ENCODE results near the gene AUP1. TPM values are rescaled to one million over a fixed set of nuclear protein-coding genes. Genes with fewer than 3 reads are reported as not detected.

AUP1 gene
- total RNA-seq, 4 donors from 2014 or later = 164 to 264 (median 189) TPM

DNA sequence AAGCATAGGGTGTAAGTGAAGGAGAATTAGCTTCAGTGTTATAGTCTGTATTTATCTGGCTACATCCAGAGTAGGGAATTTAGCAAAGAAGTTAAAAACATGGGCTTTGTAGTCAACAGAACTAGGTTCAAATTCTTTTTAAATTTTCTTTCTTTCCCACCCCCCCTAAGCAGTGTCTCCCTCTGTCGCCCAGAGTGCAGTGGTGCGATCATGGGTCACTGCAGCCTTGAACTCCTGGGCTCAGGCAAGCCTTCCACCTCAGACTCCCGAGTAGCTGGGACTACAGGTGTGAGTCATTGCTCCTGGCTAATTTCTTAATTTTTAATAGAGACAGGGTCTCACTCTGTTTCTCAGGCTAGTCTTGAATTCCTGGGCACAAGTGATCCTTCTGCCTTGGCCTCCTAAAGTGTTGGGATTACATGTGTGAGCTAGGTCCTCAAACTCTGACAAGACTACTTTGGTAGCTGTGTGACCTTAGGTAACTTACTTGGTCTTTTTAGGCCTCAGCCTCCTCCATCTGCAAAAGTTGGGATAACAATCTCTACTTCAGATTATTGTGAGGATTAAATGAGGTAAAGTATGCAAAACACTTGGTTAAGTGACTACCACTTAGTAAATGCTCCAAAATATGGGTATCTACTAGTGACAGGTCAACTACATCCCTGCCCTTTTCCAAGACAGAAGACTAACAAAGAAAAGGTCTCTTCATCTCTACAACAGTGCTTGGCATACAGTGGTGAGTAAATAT is 42.8 kb upstream of the AUP1 start:
- TF ChIP-seq, protein P1, sequence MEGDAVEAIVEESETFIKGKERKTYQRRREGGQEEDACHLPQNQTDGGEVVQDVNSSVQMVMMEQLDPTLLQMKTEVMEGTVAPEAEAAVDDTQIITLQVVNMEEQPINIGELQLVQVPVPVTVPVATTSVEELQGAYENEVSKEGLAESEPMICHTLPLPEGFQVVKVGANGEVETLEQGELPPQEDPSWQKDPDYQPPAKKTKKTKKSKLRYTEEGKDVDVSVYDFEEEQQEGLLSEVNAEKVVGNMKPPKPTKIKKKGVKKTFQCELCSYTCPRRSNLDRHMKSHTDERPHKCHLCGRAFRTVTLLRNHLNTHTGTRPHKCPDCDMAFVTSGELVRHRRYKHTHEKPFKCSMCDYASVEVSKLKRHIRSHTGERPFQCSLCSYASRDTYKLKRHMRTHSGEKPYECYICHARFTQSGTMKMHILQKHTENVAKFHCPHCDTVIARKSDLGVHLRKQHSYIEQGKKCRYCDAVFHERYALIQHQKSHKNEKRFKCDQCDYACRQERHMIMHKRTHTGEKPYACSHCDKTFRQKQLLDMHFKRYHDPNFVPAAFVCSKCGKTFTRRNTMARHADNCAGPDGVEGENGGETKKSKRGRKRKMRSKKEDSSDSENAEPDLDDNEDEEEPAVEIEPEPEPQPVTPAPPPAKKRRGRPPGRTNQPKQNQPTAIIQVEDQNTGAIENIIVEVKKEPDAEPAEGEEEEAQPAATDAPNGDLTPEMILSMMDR (IDR thresholded peaks at IDR 0.05) = no peak
- TF ChIP-seq POLR2A (IDR thresholded peaks at IDR 0.05) (no peak), EP300 (IDR thresholded peaks at IDR 0.05; ENCODE audit: low read depth) (no peak), POLR2AphosphoS5 (IDR thresholded peaks at IDR 0.05) (no peak)
- WGBS, 2 donors (ENCODE audit: low coverage in 1 of 2) = 47% methylated on average over 3 of the region's 3 CpGs; no CpG with 5 or more reads in 1 of the 2 donors
- Histone ChIP-seq H3K27me3 (no peaks in the 10 kb centered on the region), H3K4me3 (no peak overlapping the region), H3K4me1 (peaks cover 0 to 5% (median 0%) of the 10 kb centered on the region in 4 donors), H3K36me3 (no peaks in the 10 kb centered on the region), H3K27ac (no peak overlapping the region), H3K9me3 (no peaks in the 10 kb centered on the region)
- intact Hi-C loops (cut with DNase I; ENCODE audit: low total_unique reads) = no loop called here
- DNase-seq = no peak
- in situ Hi-C loops (cut with MboI; ENCODE audit: low pct_ligation_motif_present in 1 of 4, low pct_unique_long_range_greater_than_20kb in 1 of 4, low sequenced_read_pairs in 3 of 4) = no loop called here

DNA sequence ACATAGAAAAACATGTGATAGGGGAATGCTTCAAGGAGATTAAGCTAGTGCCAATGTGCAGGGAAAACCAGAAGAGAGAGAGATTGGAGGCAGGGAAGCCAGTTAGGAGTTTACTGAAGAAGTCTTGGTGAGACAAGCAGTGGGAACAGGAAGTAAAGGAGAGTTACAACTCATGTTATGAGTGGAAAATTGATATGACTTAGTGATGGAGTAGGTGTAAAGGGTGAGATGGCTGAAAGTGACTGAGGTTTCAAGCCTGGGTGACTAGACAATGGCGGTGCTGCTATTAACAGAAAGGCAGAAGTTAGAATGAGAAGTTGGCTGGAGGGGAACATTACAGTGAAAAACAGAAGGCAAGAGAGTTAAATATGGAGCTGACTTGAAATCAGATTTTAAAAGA is 41.6 kb upstream of the AUP1 start:
- intact Hi-C loops (cut with DNase I; ENCODE audit: low total_unique reads) = no loop called here
- H3K4me3 ChIP-seq = no peak overlapping the region
- 60 to 84% methylated on average over 1 of the region's 1 CpG for WGBS, 2 donors (ENCODE audit: low coverage in 1 of 2)
- H3K36me3 ChIP-seq = no peaks in the 10 kb centered on the region
- H3K27ac ChIP-seq = no peak overlapping the region
- H3K27me3 ChIP-seq = no peaks in the 10 kb centered on the region
- TF ChIP-seq POLR2A (IDR thresholded peaks at IDR 0.05) (no peak), POLR2AphosphoS5 (IDR thresholded peaks at IDR 0.05) (no peak), EP300 (IDR thresholded peaks at IDR 0.05; ENCODE audit: low read depth) (no peak)
- TF ChIP-seq, protein P1 (IDR thresholded peaks at IDR 0.05) = no peak
- peaks cover 0 to 5% (median 0%) of the 10 kb centered on the region in 4 donors for H3K4me1 ChIP-seq
- in situ Hi-C loops (cut with MboI; ENCODE audit: low pct_ligation_motif_present in 1 of 4, low pct_unique_long_range_greater_than_20kb in 1 of 4, low sequenced_read_pairs in 3 of 4) = no loop called here
- no peaks in the 10 kb centered on the region for H3K9me3 ChIP-seq
- no peak for DNase-seq

DNA sequence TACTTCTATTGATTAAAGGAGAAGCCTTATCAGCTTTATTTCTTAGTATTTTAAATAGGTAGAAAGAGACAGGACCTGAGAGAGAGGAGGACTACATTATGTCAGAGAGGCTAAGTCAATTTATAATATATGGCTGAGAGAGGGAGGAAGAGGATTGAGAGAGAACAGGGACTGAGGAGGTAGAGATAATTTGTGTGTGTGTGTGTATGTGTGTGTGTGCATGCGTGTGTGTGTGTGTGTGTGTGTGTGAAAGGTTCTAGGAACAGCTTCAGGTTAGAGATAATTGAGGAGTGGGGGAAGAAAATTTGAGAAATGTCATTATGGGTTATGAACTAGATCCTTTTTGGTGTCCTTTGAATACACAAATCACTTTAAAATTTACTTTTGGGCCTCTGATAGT is 40.2 kb upstream of the AUP1 start:
- WGBS, 2 donors (ENCODE audit: low coverage in 1 of 2) = 93% methylated on average over 1 of the region's 1 CpG; no CpG with 5 or more reads in 1 of the 2 donors
- in situ Hi-C loops (cut with MboI; ENCODE audit: low pct_ligation_motif_present in 1 of 4, low pct_unique_long_range_greater_than_20kb in 1 of 4, low sequenced_read_pairs in 3 of 4) (no loop called here), intact Hi-C loops (cut with DNase I; ENCODE audit: low total_unique reads) (no loop called here)
- Histone ChIP-seq H3K4me3 (no peak overlapping the region), H3K27me3 (no peaks in the 10 kb centered on the region), H3K36me3 (no peaks in the 10 kb centered on the region), H3K4me1 (peaks cover 0 to 5% (median 0%) of the 10 kb centered on the region in 4 donors), H3K27ac (no peak overlapping the region), H3K9me3 (no peaks in the 10 kb centered on the region)
- no peak for DNase-seq
- TF ChIP-seq POLR2AphosphoS5 (IDR thresholded peaks at IDR 0.05) = no peak
- no peak for TF ChIP-seq POLR2A (IDR thresholded peaks at IDR 0.05)
- no peak for TF ChIP-seq EP300 (IDR thresholded peaks at IDR 0.05; ENCODE audit: low read depth)
- TF ChIP-seq, protein P1 (IDR thresholded peaks at IDR 0.05) = no peak

DNA sequence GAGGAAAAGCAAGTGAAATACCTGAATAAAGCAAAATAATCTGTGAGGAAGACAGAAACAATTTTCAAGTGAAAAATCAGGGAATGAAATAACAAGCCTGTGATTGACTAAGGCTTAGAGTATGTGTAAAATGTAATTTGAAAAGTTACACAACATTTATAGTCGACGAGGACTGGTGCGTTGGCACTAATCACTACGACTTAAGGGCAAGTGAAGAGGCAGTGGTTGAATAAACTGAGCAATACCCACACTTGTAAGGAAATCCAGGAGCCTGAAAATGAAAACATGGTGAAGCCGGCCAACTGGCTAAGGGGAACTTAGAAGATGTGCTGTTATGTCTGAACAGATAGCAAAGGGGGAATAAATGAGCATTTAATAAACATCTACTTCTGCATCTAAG is 38.4 kb upstream of the AUP1 start:
- H3K4me3 ChIP-seq = no peak overlapping the region
- intact Hi-C loops (cut with DNase I; ENCODE audit: low total_unique reads) = no loop called here
- WGBS, 2 donors (ENCODE audit: low coverage in 1 of 2) = 57 to 81% methylated on average over 5 of the region's 5 CpGs
- in situ Hi-C loops (cut with MboI; ENCODE audit: low pct_ligation_motif_present in 1 of 4, low pct_unique_long_range_greater_than_20kb in 1 of 4, low sequenced_read_pairs in 3 of 4) = no loop called here
- no peaks in the 10 kb centered on the region for H3K36me3 ChIP-seq
- no peak for DNase-seq
- no peaks in the 10 kb centered on the region for H3K4me1 ChIP-seq
- H3K27me3 ChIP-seq = no peaks in the 10 kb centered on the region
- H3K9me3 ChIP-seq = no peaks in the 10 kb centered on the region
- no peak overlapping the region for H3K27ac ChIP-seq
- TF ChIP-seq POLR2AphosphoS5 (IDR thresholded peaks at IDR 0.05) (no peak), POLR2A (IDR thresholded peaks at IDR 0.05) (no peak), EP300 (IDR thresholded peaks at IDR 0.05; ENCODE audit: low read depth) (no peak)
- TF ChIP-seq, protein P1 (IDR thresholded peaks at IDR 0.05) = no peak

Data from transverse colon (tissue), 4 donors.